GM23338 (cell line): ENCODE data around the gene GABRR2.

Experiments used
- CREB1 ChIP-seq: fragments of 250-450 bp; sonication (Bioruptor Pico); IDR thresholded peaks from 2 replicates; pipeline ENCODE4 v1.5.0; 2020; ENCODE audit warnings: low read depth, mild to moderate bottlenecking, moderate library complexity
- EZH2 ChIP-seq: fragments of 200-600 bp; sonication (generic); IDR thresholded peaks from one replicate; pipeline ENCODE4 v1.8.0; 2017; ENCODE audit warnings: antibody characterized with exemption, mild to moderate bottlenecking, low read depth; ENCODE audit not compliant: unreplicated experiment
- EZH2phosphoT487 ChIP-seq: fragments of 200-600 bp; sonication (generic); IDR thresholded peaks from one replicate; pipeline ENCODE4 v1.8.1; 2018; ENCODE audit warnings: antibody characterized with exemption; ENCODE audit not compliant: unreplicated experiment
- JUNB ChIP-seq: IDR thresholded peaks from one replicate; pipeline ENCODE4 v1.6.1; 2016; ENCODE audit warnings: antibody characterized with exemption; ENCODE audit not compliant: unreplicated experiment
- POLR2AphosphoS5 ChIP-seq: IDR thresholded peaks from 2 replicates; pipeline ENCODE4 v1.6.1; 2016; ENCODE audit warnings: antibody characterized with exemption, low read depth
- ZNF331 ChIP-seq: fragments of 250-450 bp; sonication (Bioruptor Pico); IDR thresholded peaks from 2 replicates; pipeline ENCODE4 v1.5.0; 2020; ENCODE audit warnings: low read depth, mild to moderate bottlenecking, moderate library complexity
- TF ChIP-seq, protein P1 (sequence below), 2 experiments: fragments of 200-600 bp in 1 of 2; sonication (generic) in 1 of 2; conservative IDR thresholded peaks; 2 replicates each; pipeline versions ENCODE4 v1.5.1 to v1.6.1; 2016 to 2017; ENCODE audit warnings: antibody characterized with exemption in 2 of 2, low read depth in 2 of 2, mild to moderate bottlenecking in 2 of 2, moderate library complexity in 1 of 2
- TF ChIP-seq, protein P2 (sequence below): IDR thresholded peaks from one replicate; pipeline ENCODE4 v1.6.1; 2018; ENCODE audit warnings: antibody characterized with exemption; ENCODE audit not compliant: unreplicated experiment
- TF ChIP-seq, protein P3 (sequence below): IDR thresholded peaks from 2 replicates; pipeline ENCODE4 v1.6.1; 2016; ENCODE audit warnings: antibody characterized with exemption

GRCh38 chr6:89209457-89209856 is 105.6 kb downstream of the GABRR2 start:
- TF ChIP-seq POLR2AphosphoS5, result no peak
- TF ChIP-seq, protein P1, sequence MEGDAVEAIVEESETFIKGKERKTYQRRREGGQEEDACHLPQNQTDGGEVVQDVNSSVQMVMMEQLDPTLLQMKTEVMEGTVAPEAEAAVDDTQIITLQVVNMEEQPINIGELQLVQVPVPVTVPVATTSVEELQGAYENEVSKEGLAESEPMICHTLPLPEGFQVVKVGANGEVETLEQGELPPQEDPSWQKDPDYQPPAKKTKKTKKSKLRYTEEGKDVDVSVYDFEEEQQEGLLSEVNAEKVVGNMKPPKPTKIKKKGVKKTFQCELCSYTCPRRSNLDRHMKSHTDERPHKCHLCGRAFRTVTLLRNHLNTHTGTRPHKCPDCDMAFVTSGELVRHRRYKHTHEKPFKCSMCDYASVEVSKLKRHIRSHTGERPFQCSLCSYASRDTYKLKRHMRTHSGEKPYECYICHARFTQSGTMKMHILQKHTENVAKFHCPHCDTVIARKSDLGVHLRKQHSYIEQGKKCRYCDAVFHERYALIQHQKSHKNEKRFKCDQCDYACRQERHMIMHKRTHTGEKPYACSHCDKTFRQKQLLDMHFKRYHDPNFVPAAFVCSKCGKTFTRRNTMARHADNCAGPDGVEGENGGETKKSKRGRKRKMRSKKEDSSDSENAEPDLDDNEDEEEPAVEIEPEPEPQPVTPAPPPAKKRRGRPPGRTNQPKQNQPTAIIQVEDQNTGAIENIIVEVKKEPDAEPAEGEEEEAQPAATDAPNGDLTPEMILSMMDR (conservative IDR thresholded peaks at IDR 0.05; ENCODE audit: low read depth in 2 of 2), result no peak
- TF ChIP-seq CREB1 (CRISPR knock-in tag), result no peak
- TF ChIP-seq, protein P2, sequence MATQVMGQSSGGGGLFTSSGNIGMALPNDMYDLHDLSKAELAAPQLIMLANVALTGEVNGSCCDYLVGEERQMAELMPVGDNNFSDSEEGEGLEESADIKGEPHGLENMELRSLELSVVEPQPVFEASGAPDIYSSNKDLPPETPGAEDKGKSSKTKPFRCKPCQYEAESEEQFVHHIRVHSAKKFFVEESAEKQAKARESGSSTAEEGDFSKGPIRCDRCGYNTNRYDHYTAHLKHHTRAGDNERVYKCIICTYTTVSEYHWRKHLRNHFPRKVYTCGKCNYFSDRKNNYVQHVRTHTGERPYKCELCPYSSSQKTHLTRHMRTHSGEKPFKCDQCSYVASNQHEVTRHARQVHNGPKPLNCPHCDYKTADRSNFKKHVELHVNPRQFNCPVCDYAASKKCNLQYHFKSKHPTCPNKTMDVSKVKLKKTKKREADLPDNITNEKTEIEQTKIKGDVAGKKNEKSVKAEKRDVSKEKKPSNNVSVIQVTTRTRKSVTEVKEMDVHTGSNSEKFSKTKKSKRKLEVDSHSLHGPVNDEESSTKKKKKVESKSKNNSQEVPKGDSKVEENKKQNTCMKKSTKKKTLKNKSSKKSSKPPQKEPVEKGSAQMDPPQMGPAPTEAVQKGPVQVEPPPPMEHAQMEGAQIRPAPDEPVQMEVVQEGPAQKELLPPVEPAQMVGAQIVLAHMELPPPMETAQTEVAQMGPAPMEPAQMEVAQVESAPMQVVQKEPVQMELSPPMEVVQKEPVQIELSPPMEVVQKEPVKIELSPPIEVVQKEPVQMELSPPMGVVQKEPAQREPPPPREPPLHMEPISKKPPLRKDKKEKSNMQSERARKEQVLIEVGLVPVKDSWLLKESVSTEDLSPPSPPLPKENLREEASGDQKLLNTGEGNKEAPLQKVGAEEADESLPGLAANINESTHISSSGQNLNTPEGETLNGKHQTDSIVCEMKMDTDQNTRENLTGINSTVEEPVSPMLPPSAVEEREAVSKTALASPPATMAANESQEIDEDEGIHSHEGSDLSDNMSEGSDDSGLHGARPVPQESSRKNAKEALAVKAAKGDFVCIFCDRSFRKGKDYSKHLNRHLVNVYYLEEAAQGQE, result no peak
- no peak for TF ChIP-seq EZH2
- no peak for TF ChIP-seq EZH2phosphoT487
- no peak for TF ChIP-seq JUNB
- TF ChIP-seq, protein P3, sequence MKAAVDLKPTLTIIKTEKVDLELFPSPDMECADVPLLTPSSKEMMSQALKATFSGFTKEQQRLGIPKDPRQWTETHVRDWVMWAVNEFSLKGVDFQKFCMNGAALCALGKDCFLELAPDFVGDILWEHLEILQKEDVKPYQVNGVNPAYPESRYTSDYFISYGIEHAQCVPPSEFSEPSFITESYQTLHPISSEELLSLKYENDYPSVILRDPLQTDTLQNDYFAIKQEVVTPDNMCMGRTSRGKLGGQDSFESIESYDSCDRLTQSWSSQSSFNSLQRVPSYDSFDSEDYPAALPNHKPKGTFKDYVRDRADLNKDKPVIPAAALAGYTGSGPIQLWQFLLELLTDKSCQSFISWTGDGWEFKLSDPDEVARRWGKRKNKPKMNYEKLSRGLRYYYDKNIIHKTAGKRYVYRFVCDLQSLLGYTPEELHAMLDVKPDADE, result no peak
- no peak for TF ChIP-seq ZNF331 (CRISPR knock-in tag)
